K562 (cell line): Measurements from ENCODE around the gene ANXA4. TPM values are rescaled to one million over a fixed set of nuclear protein-coding genes. Genes with fewer than 3 reads are reported as not detected.

ENCODE experiments used
- ASH1L ChIP-seq: fragments of 450-650 bp; IDR thresholded peaks from 2 replicates; pipeline ENCODE4 v1.6.1; 2018; ENCODE audit warnings: borderline replicate concordance, mild to moderate bottlenecking, low read depth; ENCODE audit not compliant: partially characterized antibody
- BCLAF1 ChIP-seq, 2 experiments: fragments of 450-650 bp in 1 of 2; IDR thresholded peaks; 2 replicates each; pipeline ENCODE4 v1.6.1; 2011 to 2017; ENCODE audit warnings: low read depth in 2 of 2, antibody characterized with exemption in 1 of 2, borderline replicate concordance in 1 of 2, low read length in 1 of 2, mild to moderate bottlenecking in 1 of 2, mixed read lengths in 1 of 2; ENCODE audit not compliant: control insufficient read depth in 1 of 2
- CAMTA2 ChIP-seq: fragments of 250-450 bp; sonication (Bioruptor Pico); conservative IDR thresholded peaks from 2 replicates; pipeline ENCODE4 v1.5.1; 2022
- DIDO1 ChIP-seq: fragments of 450-650 bp; IDR thresholded peaks from 2 replicates; pipeline ENCODE4 v1.6.1; 2016; ENCODE audit warnings: low read depth, missing biosample characterization, missing genetic modification characterization
- FOXA3 ChIP-seq, 2 experiments: fragments of 450-650 bp in 1 of 2; sonication (generic) in 1 of 2; formaldehyde crosslinking; IDR thresholded peaks in 1 of 2; conservative IDR thresholded peaks in 1 of 2; 2 replicates each; pipeline versions ENCODE4 v1.4.0 to v1.8.0; 2020 to 2022; ENCODE audit warnings: mild to moderate bottlenecking in 2 of 2, missing genetic modification reagents in 1 of 2
- MAZ ChIP-seq, 2 experiments: fragments of 450-650 bp in 1 of 2; sonication (generic) in 1 of 2; formaldehyde crosslinking; IDR thresholded peaks in 1 of 2; conservative IDR thresholded peaks in 1 of 2; 2 replicates each; pipeline versions ENCODE4 v1.4.0 to v1.5.0; 2020; ENCODE audit warnings: mild to moderate bottlenecking in 1 of 2, missing genetic modification reagents in 1 of 2
- NFXL1 ChIP-seq: fragments of 450-650 bp; formaldehyde crosslinking; IDR thresholded peaks from 2 replicates; pipeline ENCODE4 v1.4.0; 2021; ENCODE audit warnings: mild to moderate bottlenecking
- PCBP1 ChIP-seq: fragments of 200-400 bp; formaldehyde crosslinking; IDR thresholded peaks from 2 replicates; pipeline ENCODE4 v1.6.1; 2018; ENCODE audit warnings: mild to moderate bottlenecking, low read depth, low read length; ENCODE audit not compliant: poor library complexity, severe bottlenecking
- POLR2G ChIP-seq: fragments of 200-400 bp; formaldehyde crosslinking; IDR thresholded peaks from 2 replicates; pipeline ENCODE4 v1.6.1; 2017; ENCODE audit warnings: low read depth, mild to moderate bottlenecking, antibody characterized with exemption, low read length, moderate library complexity
- SMAD4 ChIP-seq: fragments of 250-450 bp; sonication (Bioruptor Pico); conservative IDR thresholded peaks from 2 replicates; pipeline ENCODE4 v1.8.0; 2021; ENCODE audit warnings: inconsistent platforms, mild to moderate bottlenecking, moderate library complexity
- THRB ChIP-seq: fragments of 450-650 bp; formaldehyde crosslinking; conservative IDR thresholded peaks from 2 replicates; pipeline ENCODE4 v1.4.0; 2022; ENCODE audit warnings: mild to moderate bottlenecking, missing genetic modification characterization
- ZNF175 ChIP-seq: fragments of 200-800 bp; sonication (Bioruptor generic); IDR thresholded peaks from 2 replicates; pipeline ENCODE4 v1.6.1; 2016; ENCODE audit warnings: low read depth, mild to moderate bottlenecking, missing genetic modification characterization, missing compliant biosample characterization
- ZNF263 ChIP-seq: sonication (generic); formaldehyde crosslinking; IDR thresholded peaks from 2 replicates; pipeline ENCODE4 v1.8.0; 2022; ENCODE audit warnings: mild to moderate bottlenecking, missing genetic modification reagents, borderline replicate concordance
- ZNF695 ChIP-seq: fragments of 450-650 bp; formaldehyde crosslinking; IDR thresholded peaks from 2 replicates; pipeline ENCODE4 v1.4.0; 2020; ENCODE audit warnings: mild to moderate bottlenecking, moderate library complexity
- polyA plus RNA-seq, 8 experiments: library from polyadenylated mRNA; depleted of rRNA in 4 of 8; stranded (reverse) in 5 of 8; unstranded in 3 of 8; fragments of >200 nt; fragmentation: Nextera tagmentation in 2 of 8; fragmentation: Illumina TruSeq in 1 of 8; extraction: Ambion mirVana in 2 of 8; extraction: Trizol in 1 of 8; gene quantifications; 2 replicates each; pipeline versions ENCODE4 v1.2.1 to v1.2.3, GENCODE V29; 2011 to 2014; ENCODE audit warnings: inconsistent platforms in 1 of 8, missing spikeins in 1 of 8
- total RNA-seq, 7 experiments: library from RNA; depleted of rRNA in 6 of 7; stranded (reverse); fragments of >200 nt in 6 of 7; fragmentation: Illumina TruSeq in 2 of 7; extraction: Trizol in 2 of 7; gene quantifications; 2 replicates each; pipeline versions ENCODE4 v1.2.1 to v1.2.3, GENCODE V29; 2011 to 2021; ENCODE audit warnings: low replicate concordance in 1 of 7
- TF ChIP-seq, protein P1 (sequence below): fragments of 250-450 bp; sonication (Bioruptor Pico); IDR thresholded peaks from 2 replicates; pipeline ENCODE4 v1.4.0; 2020

The ANXA4 gene
- total and polyA plus RNA-seq, 9 of the 15 experiments (the other 6 are each of a cell fraction or from before 2014, with no cell fraction given): 3.4 to 13.6 (median 11.6) TPM

GRCh38 chr2:69829256-69830044 lies 87.5 kb downstream of the ANXA4 start, which contains the start of gene GMCL1 (continued):
- TF ChIP-seq, protein P1, sequence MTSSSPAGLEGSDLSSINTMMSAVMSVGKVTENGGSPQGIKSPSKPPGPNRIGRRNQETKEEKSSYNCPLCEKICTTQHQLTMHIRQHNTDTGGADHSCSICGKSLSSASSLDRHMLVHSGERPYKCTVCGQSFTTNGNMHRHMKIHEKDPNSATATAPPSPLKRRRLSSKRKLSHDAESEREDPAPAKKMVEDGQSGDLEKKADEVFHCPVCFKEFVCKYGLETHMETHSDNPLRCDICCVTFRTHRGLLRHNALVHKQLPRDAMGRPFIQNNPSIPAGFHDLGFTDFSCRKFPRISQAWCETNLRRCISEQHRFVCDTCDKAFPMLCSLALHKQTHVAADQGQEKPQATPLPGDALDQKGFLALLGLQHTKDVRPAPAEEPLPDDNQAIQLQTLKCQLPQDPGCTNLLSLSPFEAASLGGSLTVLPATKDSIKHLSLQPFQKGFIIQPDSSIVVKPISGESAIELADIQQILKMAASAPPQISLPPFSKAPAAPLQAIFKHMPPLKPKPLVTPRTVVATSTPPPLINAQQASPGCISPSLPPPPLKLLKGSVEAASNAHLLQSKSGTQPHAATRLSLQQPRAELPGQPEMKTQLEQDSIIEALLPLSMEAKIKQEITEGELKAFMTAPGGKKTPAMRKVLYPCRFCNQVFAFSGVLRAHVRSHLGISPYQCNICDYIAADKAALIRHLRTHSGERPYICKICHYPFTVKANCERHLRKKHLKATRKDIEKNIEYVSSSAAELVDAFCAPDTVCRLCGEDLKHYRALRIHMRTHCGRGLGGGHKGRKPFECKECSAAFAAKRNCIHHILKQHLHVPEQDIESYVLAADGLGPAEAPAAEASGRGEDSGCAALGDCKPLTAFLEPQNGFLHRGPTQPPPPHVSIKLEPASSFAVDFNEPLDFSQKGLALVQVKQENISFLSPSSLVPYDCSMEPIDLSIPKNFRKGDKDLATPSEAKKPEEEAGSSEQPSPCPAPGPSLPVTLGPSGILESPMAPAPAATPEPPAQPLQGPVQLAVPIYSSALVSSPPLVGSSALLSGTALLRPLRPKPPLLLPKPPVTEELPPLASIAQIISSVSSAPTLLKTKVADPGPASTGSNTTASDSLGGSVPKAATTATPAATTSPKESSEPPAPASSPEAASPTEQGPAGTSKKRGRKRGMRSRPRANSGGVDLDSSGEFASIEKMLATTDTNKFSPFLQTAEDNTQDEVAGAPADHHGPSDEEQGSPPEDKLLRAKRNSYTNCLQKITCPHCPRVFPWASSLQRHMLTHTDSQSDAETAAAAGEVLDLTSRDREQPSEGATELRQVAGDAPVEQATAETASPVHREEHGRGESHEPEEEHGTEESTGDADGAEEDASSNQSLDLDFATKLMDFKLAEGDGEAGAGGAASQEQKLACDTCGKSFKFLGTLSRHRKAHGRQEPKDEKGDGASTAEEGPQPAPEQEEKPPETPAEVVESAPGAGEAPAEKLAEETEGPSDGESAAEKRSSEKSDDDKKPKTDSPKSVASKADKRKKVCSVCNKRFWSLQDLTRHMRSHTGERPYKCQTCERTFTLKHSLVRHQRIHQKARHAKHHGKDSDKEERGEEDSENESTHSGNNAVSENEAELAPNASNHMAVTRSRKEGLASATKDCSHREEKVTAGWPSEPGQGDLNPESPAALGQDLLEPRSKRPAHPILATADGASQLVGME (CRISPR knock-in tag): no peak
- no peak; the same call in 1 of the 2 replicates for TF ChIP-seq CAMTA2 (CRISPR knock-in tag)
- peak; percentile 36; the same call in 1 of the 2 replicates for TF ChIP-seq ZNF263
- TF ChIP-seq ASH1L: no peak
- TF ChIP-seq MAZ (CRISPR knock-in tag; conservative IDR thresholded peaks at IDR 0.05 in 1 of 2, IDR thresholded peaks at IDR 0.05 in 1 of 2): peak; percentile 79
- no peak for TF ChIP-seq NFXL1 (CRISPR knock-in tag)
- 0 out of 2 replicates have a peak, but pooled peaks have one; percentile 29 for TF ChIP-seq DIDO1 (tag)
- TF ChIP-seq THRB: 0 out of 2 replicates have a peak, but pooled peaks have one; percentile 17
- no peak for TF ChIP-seq ZNF175
- 0 out of 4 replicates have a peak, but pooled peaks of 1 of the 2 experiments have one; percentile 29 for TF ChIP-seq BCLAF1 (IDR thresholded peaks at IDR 0.05; ENCODE audit: borderline replicate concordance in 1 of 2, control insufficient read depth in 1 of 2, low read depth in 2 of 2, low read length in 1 of 2)
- peak; percentile 52 for TF ChIP-seq PCBP1
- TF ChIP-seq POLR2G: peak; percentile 88
- TF ChIP-seq ZNF695 (CRISPR knock-in tag): no peak
- TF ChIP-seq FOXA3 (CRISPR knock-in tag; conservative IDR thresholded peaks at IDR 0.05 in 1 of 2, IDR thresholded peaks at IDR 0.05 in 1 of 2): peak in 1 of 2 experiments; percentile 60; a peak in 1 of 4 replicates
- peak; percentile 55; the same call in 1 of the 2 replicates for TF ChIP-seq SMAD4 (CRISPR knock-in tag)
